ENCODE data around the gene LIPE.

LIPE gene

DNA sequence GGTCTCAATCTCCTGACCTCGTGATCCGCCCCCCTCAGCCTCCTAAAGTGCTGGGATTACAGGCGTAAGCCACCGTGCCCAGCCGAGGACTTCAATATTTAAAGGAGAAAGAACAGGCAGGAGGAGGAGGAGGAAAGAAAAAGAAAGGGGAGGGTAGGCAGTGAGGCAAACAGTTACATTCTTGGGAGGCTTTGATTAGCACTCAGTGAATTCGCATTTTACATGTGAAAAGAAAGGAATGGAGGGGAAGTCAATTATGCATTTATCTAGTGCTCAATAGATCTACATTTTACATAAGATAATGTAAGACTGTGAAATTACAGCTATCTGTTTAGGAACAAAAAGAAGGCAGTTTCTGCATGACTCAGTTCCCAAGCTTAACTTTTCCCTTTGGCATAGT, 46.5 kb upstream of the LIPE start:
- H3K4me1 ChIP-seq (ENCODE audit: insufficient read depth, low read length, severe bottlenecking), result peaks cover 23% of the 10 kb centered on the region
- TF ChIP-seq, protein P1, sequence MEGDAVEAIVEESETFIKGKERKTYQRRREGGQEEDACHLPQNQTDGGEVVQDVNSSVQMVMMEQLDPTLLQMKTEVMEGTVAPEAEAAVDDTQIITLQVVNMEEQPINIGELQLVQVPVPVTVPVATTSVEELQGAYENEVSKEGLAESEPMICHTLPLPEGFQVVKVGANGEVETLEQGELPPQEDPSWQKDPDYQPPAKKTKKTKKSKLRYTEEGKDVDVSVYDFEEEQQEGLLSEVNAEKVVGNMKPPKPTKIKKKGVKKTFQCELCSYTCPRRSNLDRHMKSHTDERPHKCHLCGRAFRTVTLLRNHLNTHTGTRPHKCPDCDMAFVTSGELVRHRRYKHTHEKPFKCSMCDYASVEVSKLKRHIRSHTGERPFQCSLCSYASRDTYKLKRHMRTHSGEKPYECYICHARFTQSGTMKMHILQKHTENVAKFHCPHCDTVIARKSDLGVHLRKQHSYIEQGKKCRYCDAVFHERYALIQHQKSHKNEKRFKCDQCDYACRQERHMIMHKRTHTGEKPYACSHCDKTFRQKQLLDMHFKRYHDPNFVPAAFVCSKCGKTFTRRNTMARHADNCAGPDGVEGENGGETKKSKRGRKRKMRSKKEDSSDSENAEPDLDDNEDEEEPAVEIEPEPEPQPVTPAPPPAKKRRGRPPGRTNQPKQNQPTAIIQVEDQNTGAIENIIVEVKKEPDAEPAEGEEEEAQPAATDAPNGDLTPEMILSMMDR (IDR thresholded peaks at IDR 0.05; ENCODE audit: low read length), result no peak
- no peak for TF ChIP-seq EZH2 (IDR thresholded peaks at IDR 0.05; ENCODE audit: borderline replicate concordance, low read length)
- no peaks in the 10 kb centered on the region for H3K9me2 ChIP-seq (ENCODE audit: low read depth, low read length)
- no peak overlapping the region for H3K4me2 ChIP-seq (ENCODE audit: low read length)
- no peak overlapping the region for H3K4me3 ChIP-seq (ENCODE audit: low read depth, low read length, poor library complexity, severe bottlenecking)
- H4K20me1 ChIP-seq (ENCODE audit: insufficient read depth, low read length), result no peaks in the 10 kb centered on the region
- no peaks in the 10 kb centered on the region for H3F3A ChIP-seq (ENCODE audit: insufficient read depth, low read length)
- H3K27me3 ChIP-seq (ENCODE audit: insufficient read depth, low read length), result no peaks in the 10 kb centered on the region
- no peaks in the 10 kb centered on the region for H3K36me3 ChIP-seq (ENCODE audit: insufficient read depth, low read length)
- H3K9me3 ChIP-seq (ENCODE audit: low read length), result no peaks in the 10 kb centered on the region
- H3K9ac ChIP-seq (ENCODE audit: low read length), result no peak overlapping the region
- H2AFZ ChIP-seq (ENCODE audit: low read length), result no peak overlapping the region
- H3K79me2 ChIP-seq (ENCODE audit: insufficient read depth, low read length), result no peaks in the 10 kb centered on the region
- H3K27ac ChIP-seq (ENCODE audit: low read depth, low read length, poor library complexity, severe bottlenecking), result no peak overlapping the region

DNA sequence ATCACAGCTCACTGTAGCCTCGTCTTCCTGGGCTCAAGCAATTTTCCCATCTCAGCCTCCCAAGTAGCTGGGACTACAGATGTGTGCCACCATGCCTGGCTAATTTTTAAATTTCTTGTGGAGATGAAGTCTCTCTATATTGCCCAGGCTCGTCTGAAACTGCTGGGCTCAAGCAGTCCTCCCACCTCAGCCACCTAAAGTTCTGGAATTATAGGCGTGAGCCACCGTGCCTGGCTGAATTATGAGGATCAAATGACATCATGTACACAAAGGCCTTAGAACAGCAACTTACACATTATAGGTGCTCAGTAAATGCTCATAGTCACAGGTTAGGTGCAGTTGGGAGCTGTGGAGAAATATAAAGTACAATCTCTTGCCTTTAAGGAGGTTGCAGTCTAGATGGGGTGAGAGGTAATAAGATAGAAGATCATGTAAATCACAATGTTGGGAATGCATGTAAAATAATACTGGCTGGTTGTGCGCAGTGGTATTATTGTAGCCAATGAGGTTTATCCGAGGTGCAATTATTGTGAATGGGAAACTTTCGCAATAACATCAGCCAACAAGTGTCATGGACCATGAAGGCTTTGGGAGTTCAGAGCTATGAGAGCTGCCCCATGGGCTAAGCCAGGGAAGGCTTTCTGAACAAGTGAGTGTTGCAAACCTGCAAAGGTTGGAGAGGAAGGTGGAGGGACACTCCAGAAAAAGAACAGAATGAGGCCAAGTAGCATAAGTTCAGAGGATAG, 45.4 kb upstream of the LIPE start:
- H3K36me3 ChIP-seq (ENCODE audit: insufficient read depth, low read length), result no peaks in the 10 kb centered on the region
- H3K27ac ChIP-seq (ENCODE audit: low read depth, low read length, poor library complexity, severe bottlenecking), result peak overlapping the region; percentile 48
- H3K4me2 ChIP-seq (ENCODE audit: low read length), result no peak overlapping the region
- no peak overlapping the region for H2AFZ ChIP-seq (ENCODE audit: low read length)
- H3F3A ChIP-seq (ENCODE audit: insufficient read depth, low read length), result no peaks in the 10 kb centered on the region
- H3K9ac ChIP-seq (ENCODE audit: low read length), result no peak overlapping the region
- H3K9me3 ChIP-seq (ENCODE audit: low read length), result no peaks in the 10 kb centered on the region
- no peaks in the 10 kb centered on the region for H3K9me2 ChIP-seq (ENCODE audit: low read depth, low read length)
- H3K27me3 ChIP-seq (ENCODE audit: insufficient read depth, low read length), result no peaks in the 10 kb centered on the region
- H3K4me1 ChIP-seq (ENCODE audit: insufficient read depth, low read length, severe bottlenecking), result peaks cover 30% of the 10 kb centered on the region
- no peak for TF ChIP-seq EZH2 (IDR thresholded peaks at IDR 0.05; ENCODE audit: borderline replicate concordance, low read length)
- TF ChIP-seq, protein P1 (IDR thresholded peaks at IDR 0.05; ENCODE audit: low read length), result no peak
- no peaks in the 10 kb centered on the region for H4K20me1 ChIP-seq (ENCODE audit: insufficient read depth, low read length)
- H3K79me2 ChIP-seq (ENCODE audit: insufficient read depth, low read length), result no peaks in the 10 kb centered on the region
- H3K4me3 ChIP-seq (ENCODE audit: low read depth, low read length, poor library complexity, severe bottlenecking), result no peak overlapping the region

DNA sequence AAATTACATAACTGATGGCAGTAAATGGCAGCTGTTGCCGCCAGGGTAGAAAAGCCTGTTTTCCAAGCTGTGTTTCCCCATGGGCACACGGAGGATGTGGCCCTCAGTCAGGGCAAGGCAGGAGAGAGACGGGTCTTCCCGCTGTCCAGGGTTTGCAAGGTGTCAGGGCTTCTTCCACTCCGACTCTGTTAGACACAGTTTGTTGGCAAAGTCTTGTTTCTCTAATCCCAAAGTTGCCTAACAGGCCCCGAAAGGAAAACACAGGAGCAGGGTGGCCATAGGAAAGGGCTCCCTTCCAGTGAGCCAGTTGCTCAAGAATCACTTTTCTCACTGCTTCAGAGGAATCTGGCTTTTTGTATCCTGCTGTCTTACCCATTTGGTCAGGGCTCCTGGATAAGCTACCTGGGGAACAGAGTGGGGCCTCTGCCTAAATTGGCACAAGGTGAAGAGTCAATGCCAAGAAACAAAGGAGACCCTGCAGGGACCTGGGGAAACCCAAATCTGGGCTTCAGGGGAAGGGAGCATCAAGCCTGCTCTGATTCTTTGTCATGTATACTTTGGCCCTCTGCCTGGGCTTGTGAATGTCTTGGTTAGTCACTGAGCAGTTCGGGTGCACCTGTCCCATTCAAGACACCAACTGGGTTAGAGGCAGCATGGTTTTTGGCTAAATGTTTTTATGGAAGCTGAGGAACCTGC, 44.5 kb upstream of the LIPE start:
- H2AFZ ChIP-seq (ENCODE audit: low read length), result no peak overlapping the region
- H3F3A ChIP-seq (ENCODE audit: insufficient read depth, low read length), result no peaks in the 10 kb centered on the region
- TF ChIP-seq, protein P1 (IDR thresholded peaks at IDR 0.05; ENCODE audit: low read length), result no peak
- no peak for TF ChIP-seq EZH2 (IDR thresholded peaks at IDR 0.05; ENCODE audit: borderline replicate concordance, low read length)

More for the DNA sequence above, 44.5 kb upstream of the LIPE start:
- Histone ChIP-seq H3K79me2 (ENCODE audit: insufficient read depth, low read length) (no peaks in the 10 kb centered on the region), H3K4me3 (ENCODE audit: low read depth, low read length, poor library complexity, severe bottlenecking) (no peak overlapping the region), H3K9me3 (ENCODE audit: low read length) (no peaks in the 10 kb centered on the region), H3K9ac (ENCODE audit: low read length) (no peak overlapping the region), H4K20me1 (ENCODE audit: insufficient read depth, low read length) (no peaks in the 10 kb centered on the region), H3K4me2 (ENCODE audit: low read length) (no peak overlapping the region), H3K9me2 (ENCODE audit: low read depth, low read length) (no peaks in the 10 kb centered on the region), H3K4me1 (ENCODE audit: insufficient read depth, low read length, severe bottlenecking) (peaks cover 38% of the 10 kb centered on the region), H3K27me3 (ENCODE audit: insufficient read depth, low read length) (no peaks in the 10 kb centered on the region), H3K36me3 (ENCODE audit: insufficient read depth, low read length) (no peaks in the 10 kb centered on the region), H3K27ac (ENCODE audit: low read depth, low read length, poor library complexity, severe bottlenecking) (peak overlapping the region; percentile 48)

All from OCI-LY1 (cell line).